ENCODE results near the gene PROK1.

Gene PROK1

DNA sequence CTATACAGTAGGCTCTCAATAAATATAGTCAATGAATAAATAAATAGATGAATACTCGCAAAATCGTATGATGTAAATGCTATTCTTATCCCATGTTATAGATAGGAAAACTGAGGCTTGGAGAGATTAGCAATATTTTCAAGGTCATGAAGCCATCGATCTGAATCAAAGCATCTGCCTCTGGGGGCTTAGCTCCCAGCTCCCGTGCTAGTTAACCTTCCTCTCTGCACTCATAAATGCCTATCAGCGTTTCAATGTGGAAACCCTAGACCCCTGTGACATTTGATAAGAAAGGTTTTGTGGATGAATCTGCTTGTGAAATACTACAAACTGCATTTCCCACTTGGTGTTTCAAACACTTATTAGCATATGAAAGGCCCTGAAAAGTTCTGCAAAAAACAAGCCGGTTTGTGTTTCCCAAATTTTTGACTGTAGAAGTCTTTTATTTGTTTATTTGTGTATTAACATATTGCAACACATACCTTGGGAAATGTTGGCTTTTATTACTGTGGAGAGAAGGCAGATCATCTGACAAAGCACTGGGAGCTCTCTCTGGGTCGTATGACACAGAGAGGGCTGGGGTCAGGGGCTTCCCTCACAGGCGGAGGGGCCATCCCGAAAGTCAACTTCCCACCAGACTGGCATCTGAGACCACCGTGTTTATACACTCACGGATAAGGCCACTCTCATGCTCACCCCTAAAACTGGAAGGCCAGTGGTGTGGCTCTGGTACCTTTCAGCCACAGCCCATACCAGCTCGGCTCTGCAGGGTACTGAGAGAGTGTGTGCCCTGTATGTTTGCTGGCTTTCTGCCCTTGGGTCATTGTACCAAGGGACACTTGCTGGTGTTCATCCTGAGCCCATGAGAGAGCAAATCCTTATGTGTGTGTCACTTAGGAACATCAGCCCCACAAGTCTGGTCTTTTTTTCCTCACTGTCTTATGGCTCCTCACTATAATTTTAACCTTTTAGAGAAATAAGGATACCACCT lies 993 bp upstream of the PROK1 start:
- TF ChIP-seq, protein P1, sequence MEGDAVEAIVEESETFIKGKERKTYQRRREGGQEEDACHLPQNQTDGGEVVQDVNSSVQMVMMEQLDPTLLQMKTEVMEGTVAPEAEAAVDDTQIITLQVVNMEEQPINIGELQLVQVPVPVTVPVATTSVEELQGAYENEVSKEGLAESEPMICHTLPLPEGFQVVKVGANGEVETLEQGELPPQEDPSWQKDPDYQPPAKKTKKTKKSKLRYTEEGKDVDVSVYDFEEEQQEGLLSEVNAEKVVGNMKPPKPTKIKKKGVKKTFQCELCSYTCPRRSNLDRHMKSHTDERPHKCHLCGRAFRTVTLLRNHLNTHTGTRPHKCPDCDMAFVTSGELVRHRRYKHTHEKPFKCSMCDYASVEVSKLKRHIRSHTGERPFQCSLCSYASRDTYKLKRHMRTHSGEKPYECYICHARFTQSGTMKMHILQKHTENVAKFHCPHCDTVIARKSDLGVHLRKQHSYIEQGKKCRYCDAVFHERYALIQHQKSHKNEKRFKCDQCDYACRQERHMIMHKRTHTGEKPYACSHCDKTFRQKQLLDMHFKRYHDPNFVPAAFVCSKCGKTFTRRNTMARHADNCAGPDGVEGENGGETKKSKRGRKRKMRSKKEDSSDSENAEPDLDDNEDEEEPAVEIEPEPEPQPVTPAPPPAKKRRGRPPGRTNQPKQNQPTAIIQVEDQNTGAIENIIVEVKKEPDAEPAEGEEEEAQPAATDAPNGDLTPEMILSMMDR (IDR thresholded peaks at IDR 0.05; ENCODE audit: insufficient read depth, low read length, poor library complexity, severe bottlenecking) = no peak
- Histone ChIP-seq H3K27me3 (replicated peaks; ENCODE audit: control insufficient read depth, insufficient read depth, low read length) (peaks cover 2% of the 10 kb centered on the region), H3K4me3 (replicated peaks; ENCODE audit: low read depth, low read length) (no peak overlapping the region), H3K36me3 (ENCODE audit: control insufficient read depth, insufficient read depth, low read length) (no peaks in the 10 kb centered on the region)
- no peak for DNase-seq (ENCODE audit: extremely low read depth, insufficient read length)

DNA sequence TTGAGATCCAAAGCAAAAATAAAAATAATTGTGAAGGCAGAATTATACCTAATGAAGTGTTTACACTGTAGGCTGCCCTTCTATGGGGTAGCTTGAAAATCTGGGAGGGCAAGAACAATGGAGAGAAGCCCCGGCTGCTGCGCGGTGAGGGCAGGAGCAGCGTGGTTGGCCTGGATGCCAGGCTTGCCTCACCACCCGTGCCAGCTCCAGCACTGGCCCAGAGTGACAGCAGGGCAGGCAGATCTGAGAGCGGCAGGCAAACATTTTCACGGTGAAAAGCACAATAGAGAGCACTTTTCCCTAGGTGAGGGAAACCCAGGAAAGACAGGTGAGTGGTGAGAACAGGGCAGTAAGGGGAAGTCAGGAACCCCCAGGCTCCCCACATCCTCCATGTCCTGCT lies 1.4 kb downstream of the PROK1 start:
- DNase-seq (ENCODE audit: extremely low read depth, insufficient read length) = no peak
- Histone ChIP-seq H3K27me3 (replicated peaks; ENCODE audit: control insufficient read depth, insufficient read depth, low read length) (peaks cover 2% of the 10 kb centered on the region), H3K4me3 (replicated peaks; ENCODE audit: low read depth, low read length) (no peak overlapping the region), H3K36me3 (ENCODE audit: control insufficient read depth, insufficient read depth, low read length) (no peaks in the 10 kb centered on the region)
- TF ChIP-seq, protein P1 (IDR thresholded peaks at IDR 0.05; ENCODE audit: insufficient read depth, low read length, poor library complexity, severe bottlenecking) = no peak

DNA sequence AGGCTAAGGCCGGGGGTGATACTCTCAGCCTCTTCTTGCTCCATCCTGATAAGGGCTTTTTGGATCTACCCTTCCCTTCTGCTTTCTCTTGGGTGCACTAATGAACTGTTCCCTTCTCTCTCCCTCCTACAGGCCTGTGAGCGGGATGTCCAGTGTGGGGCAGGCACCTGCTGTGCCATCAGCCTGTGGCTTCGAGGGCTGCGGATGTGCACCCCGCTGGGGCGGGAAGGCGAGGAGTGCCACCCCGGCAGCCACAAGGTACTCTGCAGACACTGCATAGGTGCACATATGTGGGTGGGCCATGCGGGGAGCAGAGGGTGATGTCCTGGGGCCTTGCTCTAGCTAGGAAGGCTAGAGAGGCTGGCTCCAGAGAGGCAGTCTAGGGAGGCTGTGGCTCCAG lies 2.9 kb downstream of the PROK1 start:
- DNase-seq (ENCODE audit: extremely low read depth, insufficient read length) = no peak
- H3K4me3 ChIP-seq (replicated peaks; ENCODE audit: low read depth, low read length) = no peak overlapping the region
- H3K27me3 ChIP-seq (replicated peaks; ENCODE audit: control insufficient read depth, insufficient read depth, low read length) = peaks cover 2% of the 10 kb centered on the region
- TF ChIP-seq, protein P1 (IDR thresholded peaks at IDR 0.05; ENCODE audit: insufficient read depth, low read length, poor library complexity, severe bottlenecking) = no peak
- H3K36me3 ChIP-seq (ENCODE audit: control insufficient read depth, insufficient read depth, low read length) = no peaks in the 10 kb centered on the region

DNA sequence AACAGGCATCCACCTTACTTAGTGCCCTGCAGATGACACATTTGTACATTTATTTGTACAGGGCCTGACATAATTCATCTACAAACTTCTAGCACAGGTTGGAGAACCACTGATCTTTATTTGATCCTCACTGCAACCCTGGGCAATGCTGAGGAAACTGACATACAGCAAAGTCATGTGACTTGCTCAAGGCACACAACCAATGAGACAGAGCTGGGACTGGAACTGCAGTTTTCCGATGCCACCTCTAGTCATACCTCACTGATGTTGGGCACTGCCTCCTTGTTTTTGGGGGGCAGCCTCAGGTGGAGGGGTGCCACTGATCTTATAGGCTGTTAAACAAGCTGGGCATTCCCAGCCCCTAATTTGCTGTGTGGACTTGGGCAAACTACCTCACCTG lies 3.4 kb downstream of the PROK1 start:
- TF ChIP-seq, protein P1 (IDR thresholded peaks at IDR 0.05; ENCODE audit: insufficient read depth, low read length, poor library complexity, severe bottlenecking) = no peak
- no peak for DNase-seq (ENCODE audit: extremely low read depth, insufficient read length)
- H3K36me3 ChIP-seq (ENCODE audit: control insufficient read depth, insufficient read depth, low read length) = no peaks in the 10 kb centered on the region
- no peak overlapping the region for H3K4me3 ChIP-seq (replicated peaks; ENCODE audit: low read depth, low read length)
- peaks cover 2% of the 10 kb centered on the region for H3K27me3 ChIP-seq (replicated peaks; ENCODE audit: control insufficient read depth, insufficient read depth, low read length)

DNA sequence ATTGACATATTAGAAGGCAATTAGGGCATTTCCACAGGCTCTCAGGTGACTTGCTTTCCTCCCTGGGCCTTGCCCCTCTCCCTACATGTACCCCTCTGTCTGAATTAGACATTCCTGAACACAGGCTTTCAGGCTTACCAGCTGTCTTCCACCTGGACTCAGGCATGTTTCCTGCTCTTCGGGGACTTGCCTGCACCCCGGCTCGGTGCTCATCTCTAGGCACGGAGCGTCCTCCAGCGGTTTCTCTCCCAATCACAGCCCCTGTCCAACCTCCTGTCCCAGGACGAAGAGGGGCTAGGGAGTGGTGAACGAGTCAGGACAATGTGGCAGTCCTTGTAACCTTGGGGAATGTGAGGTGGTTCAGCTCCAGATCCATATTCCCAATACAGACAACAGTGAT lies 4.2 kb downstream of the PROK1 start:
- no peaks in the 10 kb centered on the region for H3K36me3 ChIP-seq (ENCODE audit: control insufficient read depth, insufficient read depth, low read length)
- peaks cover 2% of the 10 kb centered on the region for H3K27me3 ChIP-seq (replicated peaks; ENCODE audit: control insufficient read depth, insufficient read depth, low read length)
- DNase-seq (ENCODE audit: extremely low read depth, insufficient read length) = no peak
- no peak overlapping the region for H3K4me3 ChIP-seq (replicated peaks; ENCODE audit: low read depth, low read length)
- TF ChIP-seq, protein P1 (IDR thresholded peaks at IDR 0.05; ENCODE audit: insufficient read depth, low read length, poor library complexity, severe bottlenecking) = no peak
